Upper lobe of left lung (tissue), 6 donors: ENCODE data around the gene KCNIP4. TPM values are rescaled to one million over a fixed set of nuclear protein-coding genes. Genes with fewer than 3 reads are reported as not detected.

ENCODE experiments used
- ATAC-seq, 2 donors: fragments of 200-7000 bp; cut with Tn5 transposase; one replicate each; pipeline ENCODE4 v1.9.1; 2022; ENCODE audit warnings: mild to moderate bottlenecking in 2 of 2, moderate library complexity in 2 of 2; ENCODE audit not compliant: low FRiP score in 2 of 2
- DNase-seq, 2 donors: peaks; one replicate each; pipeline ENCODE4 v3.0.0-alpha.2; 2019 to 2020
- H3K27ac ChIP-seq, 4 donors: fragments of 200-600 bp; sonication (generic); one replicate each; pipeline ENCODE4 v1.5.1; 2016 to 2019
- H3K27me3 ChIP-seq, 4 donors: fragments of 200-600 bp; sonication (generic); one replicate each; pipeline ENCODE4 v1.5.1; 2017 to 2019
- H3K36me3 ChIP-seq, 4 donors: fragments of 200-600 bp; sonication (generic); one replicate each; pipeline ENCODE4 v1.5.1; 2016 to 2019
- H3K4me1 ChIP-seq, 4 donors: fragments of 200-600 bp; sonication (generic); one replicate each; pipeline ENCODE4 v1.5.1; 2018 to 2019
- H3K4me3 ChIP-seq, 4 donors: fragments of 200-600 bp; sonication (generic); one replicate each; pipeline ENCODE4 v1.5.1; 2017 to 2019; ENCODE audit warnings: mild to moderate bottlenecking in 2 of 4, moderate library complexity in 1 of 4
- H3K9me3 ChIP-seq, 4 donors: fragments of 200-600 bp; sonication (generic); one replicate each; pipeline ENCODE4 v1.5.1; 2018 to 2019
- CTCF ChIP-seq, 6 experiments: fragments of 450-650 bp in 4 of 6; fragments of 200-600 bp in 2 of 6; sonication (generic) in 2 of 6; IDR thresholded peaks; one replicate each; pipeline ENCODE4 v1.5.1; 2016 to 2019; ENCODE audit warnings: antibody characterized with exemption in 6 of 6
- EP300 ChIP-seq, 4 donors: sonication (generic); formaldehyde crosslinking; IDR thresholded peaks; one replicate each; pipeline ENCODE4 v1.5.1; 2017; ENCODE audit warnings: antibody characterized with exemption in 4 of 4, control low read depth in 2 of 4
- POLR2A ChIP-seq, 4 donors: fragments of 450-650 bp; IDR thresholded peaks; one replicate each; pipeline ENCODE4 v1.5.1; 2016 to 2017; ENCODE audit warnings: antibody characterized with exemption in 4 of 4, mild to moderate bottlenecking in 2 of 4
- POLR2AphosphoS5 ChIP-seq, 2 donors: sonication (generic); formaldehyde crosslinking; IDR thresholded peaks; one replicate each; pipeline ENCODE4 v1.5.1; 2017; ENCODE audit warnings: antibody characterized with exemption in 2 of 2
- WGBS, 2 donors: methylation state at CpG; one replicate each; pipeline ENCODE4 v1.1.5; 2017 to 2018; 5-methylcytosine and 5-hydroxymethylcytosine counted together
- total RNA-seq, 6 donors: library from RNA; depleted of rRNA in 4 of 6; stranded (reverse); fragments of >200 nt in 4 of 6; gene quantifications; one replicate each; pipeline versions ENCODE4 v1.1.0 to v1.2.1, GENCODE V29; 2016 to 2021
- donor health status: DM: no; HTN: no; CAD: no; lungs with moderate emphysema.
- donor health status: DM: no; HTN: yes; CAD: no; lungs with severe emphysema.

KCNIP4 gene
- total RNA-seq, 6 donors from 2014 or later: 0.20 TPM; not detected in 5

- Histone ChIP-seq H3K36me3 (no peaks in the 10 kb centered on the region), H3K9me3 (no peaks in the 10 kb centered on the region), H3K4me1 (no peaks in the 10 kb centered on the region), H3K27ac (no peak overlapping the region), H3K4me3 (no peak overlapping the region), H3K27me3 (no peaks in the 10 kb centered on the region)
- WGBS, 2 donors: 75% methylated on average over 2 of the region's 2 CpGs
- TF ChIP-seq CTCF (IDR thresholded peaks at IDR 0.05) (no peak), POLR2AphosphoS5 (IDR thresholded peaks at IDR 0.05) (no peak), EP300 (IDR thresholded peaks at IDR 0.05) (no peak), POLR2A (IDR thresholded peaks at IDR 0.05) (no peak)
- ATAC-seq: no peak
- DNase-seq: no peak
Observed at GRCh38 chr4:21420166-21420565, 528.4 kb downstream of the KCNIP4 start.

- WGBS, 2 donors: 66 to 69% methylated on average over 4 of the region's 4 CpGs
- no peaks in the 10 kb centered on the region for H3K4me1 ChIP-seq
- ATAC-seq: no peak
Observed at GRCh38 chr4:21415728-21416127, 532.8 kb downstream of the KCNIP4 start.

GRCh38 chr4:21413807-21414370 lies 534.7 kb downstream of the KCNIP4 start:
- WGBS, 2 donors: 56 to 63% methylated on average over 5 of the region's 5 CpGs
- Histone ChIP-seq H3K27ac (no peak overlapping the region), H3K4me3 (no peak overlapping the region), H3K9me3 (no peaks in the 10 kb centered on the region), H3K4me1 (no peaks in the 10 kb centered on the region), H3K36me3 (no peaks in the 10 kb centered on the region), H3K27me3 (no peaks in the 10 kb centered on the region)
- TF ChIP-seq POLR2A (IDR thresholded peaks at IDR 0.05) (no peak), POLR2AphosphoS5 (IDR thresholded peaks at IDR 0.05) (no peak), EP300 (IDR thresholded peaks at IDR 0.05) (no peak), CTCF (IDR thresholded peaks at IDR 0.05) (no peak)
- ATAC-seq (no peak), DNase-seq (no peak)

More at GRCh38 chr4:21415728-21416127, 532.8 kb downstream of the KCNIP4 start:
- Histone ChIP-seq H3K27me3 (no peaks in the 10 kb centered on the region), H3K4me3 (no peak overlapping the region), H3K9me3 (no peaks in the 10 kb centered on the region), H3K36me3 (no peaks in the 10 kb centered on the region), H3K27ac (no peak overlapping the region)
- TF ChIP-seq POLR2AphosphoS5 (IDR thresholded peaks at IDR 0.05) (no peak), CTCF (IDR thresholded peaks at IDR 0.05) (no peak), EP300 (IDR thresholded peaks at IDR 0.05) (no peak), POLR2A (IDR thresholded peaks at IDR 0.05) (no peak)
- no peak for DNase-seq

GRCh38 chr4:21411086-21411485 lies 537.5 kb downstream of the KCNIP4 start:
- Histone ChIP-seq H3K36me3 (no peaks in the 10 kb centered on the region), H3K4me3 (no peak overlapping the region), H3K27ac (no peak overlapping the region), H3K4me1 (no peaks in the 10 kb centered on the region), H3K27me3 (no peaks in the 10 kb centered on the region), H3K9me3 (no peaks in the 10 kb centered on the region)
- TF ChIP-seq EP300 (IDR thresholded peaks at IDR 0.05) (no peak), POLR2AphosphoS5 (IDR thresholded peaks at IDR 0.05) (no peak), CTCF (IDR thresholded peaks at IDR 0.05) (no peak), POLR2A (IDR thresholded peaks at IDR 0.05) (no peak)
- DNase-seq: no peak
- 35 to 39% methylated on average over 1 of the region's 1 CpG for WGBS, 2 donors
- no peak for ATAC-seq

GRCh38 chr4:21410372-21410771 lies 538.2 kb downstream of the KCNIP4 start:
- Histone ChIP-seq H3K4me1 (no peaks in the 10 kb centered on the region), H3K4me3 (no peak overlapping the region), H3K9me3 (no peaks in the 10 kb centered on the region), H3K36me3 (no peaks in the 10 kb centered on the region), H3K27ac (no peak overlapping the region), H3K27me3 (no peaks in the 10 kb centered on the region)
- DNase-seq: no peak
- 83 to 88% methylated on average over 4 of the region's 4 CpGs for WGBS, 2 donors
- TF ChIP-seq EP300 (IDR thresholded peaks at IDR 0.05): no peak
- TF ChIP-seq CTCF (IDR thresholded peaks at IDR 0.05): no peak
- no peak for TF ChIP-seq POLR2AphosphoS5 (IDR thresholded peaks at IDR 0.05)
- no peak for TF ChIP-seq POLR2A (IDR thresholded peaks at IDR 0.05)
- ATAC-seq: no peak
